ENCODE results near the gene SLC35G2.

- TF ChIP-seq YY1 (IDR thresholded peaks at IDR 0.05; ENCODE audit: insufficient read depth, insufficient read length) (no peak), SUZ12 (IDR thresholded peaks at IDR 0.05; ENCODE audit: extremely low read depth, insufficient read depth, insufficient read length) (no peak), ZNF274 (IDR thresholded peaks at IDR 0.05; ENCODE audit: low read depth, low read length) (no peak)
Observed at GRCh38 chr3:136860541-136860940, 41.6 kb downstream of the SLC35G2 start.

All from NT2/D1 (cell line).